IMR-90 (cell line): ENCODE measurements around the gene C1QTNF12. TPM values are rescaled to one million over a fixed set of nuclear protein-coding genes. Genes with fewer than 3 reads are reported as not detected.

Experiments
- ATAC-seq: fragments of 200-7000 bp; cut with Tn5 transposase; 2 replicates; pipeline ENCODE4 v1.9.1; 2020; ENCODE audit warnings: low read depth, mild to moderate bottlenecking, moderate library complexity
- BruUV-seq: library from RNA; stranded (reverse); fragments of 400-500 nt; replicated peaks from 2 replicates; lab custom pipeline; 2021; lab: Mats Ljungman, UMichigan
- CTCF ChIA-PET: fragments of 300-600 bp; formaldehyde crosslinking; extraction: SDS; loops from one replicate; lab custom pipeline; 2021; ENCODE audit warnings: antibody characterized with exemption; lab: Yijun Ruan, JAX
- POLR2A ChIA-PET: fragments of 300-600 bp; sonication (Branson Sonifier 250); formaldehyde crosslinking; loops from one replicate; lab custom pipeline; 2022; ENCODE audit warnings: antibody characterized with exemption; ENCODE audit not compliant: unreplicated experiment; lab: Charles Lee
- DNase-seq: peaks from one replicate; pipeline ENCODE4 v3.0.0; 2013
- H2AFZ ChIP-seq: replicated peaks from 2 replicates; pipeline ENCODE3; 2013; ENCODE audit warnings: low read length, mild to moderate bottlenecking; ENCODE audit not compliant: poor library complexity
- H2AK5ac ChIP-seq: 2 replicates; pipeline ENCODE4 v1.6.1; 2013; ENCODE audit warnings: low read depth, low read length, inconsistent platforms
- H2AK9ac ChIP-seq: replicated peaks from 2 replicates; pipeline ENCODE3; 2013; ENCODE audit warnings: mild to moderate bottlenecking, low read depth, low read length, moderate library complexity; ENCODE audit not compliant: poor library complexity
- H2BK120ac ChIP-seq: 2 replicates; pipeline ENCODE4 v1.6.1; 2013; ENCODE audit warnings: low read depth, low read length, inconsistent platforms
- H2BK15ac ChIP-seq: 3 replicates; pipeline ENCODE4 v1.6.1; 2013; ENCODE audit warnings: low read depth, low read length, inconsistent platforms
- H2BK20ac ChIP-seq: 2 replicates; pipeline ENCODE4 v1.6.1; 2013; ENCODE audit warnings: low read depth, mild to moderate bottlenecking, inconsistent platforms, low read length, moderate library complexity
- H2BK5ac ChIP-seq: 2 replicates; pipeline ENCODE4 v1.6.1; 2013; ENCODE audit warnings: mild to moderate bottlenecking, low read depth, low read length, inconsistent platforms; ENCODE audit not compliant: poor library complexity, severe bottlenecking
- H3K14ac ChIP-seq: replicated peaks from 2 replicates; pipeline ENCODE4 v1.6.1; 2013; ENCODE audit warnings: low read depth, low read length, inconsistent platforms
- H3K18ac ChIP-seq: 2 replicates; pipeline ENCODE4 v1.6.1; 2013; ENCODE audit warnings: low read depth, low read length, control low read depth
- H3K23ac ChIP-seq: 2 replicates; pipeline ENCODE4 v1.6.1; 2013; ENCODE audit warnings: low read depth, low read length, inconsistent platforms
- H3K27ac ChIP-seq: 2 replicates; pipeline ENCODE4 v1.5.1; 2013; ENCODE audit warnings: mild to moderate bottlenecking, control low read depth, low read length; ENCODE audit not compliant: insufficient read depth
- H3K27me3 ChIP-seq: 2 replicates; pipeline ENCODE4 v1.6.1; 2013; ENCODE audit warnings: low read length; ENCODE audit not compliant: control insufficient read depth, insufficient read depth
- H3K36me3 ChIP-seq: 2 replicates; pipeline ENCODE4 v1.6.1; 2013; ENCODE audit warnings: low read length, mixed read lengths; ENCODE audit not compliant: control insufficient read depth, insufficient read depth
- H3K4ac ChIP-seq: 2 replicates; pipeline ENCODE4 v1.6.1; 2013; ENCODE audit warnings: low read depth, low read length, inconsistent platforms
- H3K4me1 ChIP-seq: 2 replicates; pipeline ENCODE4 v1.6.1; 2013; ENCODE audit warnings: low read length, mixed read lengths; ENCODE audit not compliant: control insufficient read depth, insufficient read depth
- H3K4me2 ChIP-seq: 2 replicates; pipeline ENCODE4 v1.6.1; 2013; ENCODE audit warnings: low read depth, mild to moderate bottlenecking, control low read depth, low read length, moderate library complexity
- H3K4me3 ChIP-seq: 2 replicates; pipeline ENCODE4 v1.5.1; 2013; ENCODE audit warnings: low read depth, mild to moderate bottlenecking, control low read depth, low read length, moderate library complexity; ENCODE audit not compliant: insufficient read depth
- H3K56ac ChIP-seq: 2 replicates; pipeline ENCODE4 v1.6.1; 2013; ENCODE audit warnings: low read length, inconsistent platforms; ENCODE audit not compliant: insufficient read depth; ENCODE audit errors: extremely low read depth
- H3K79me1 ChIP-seq, 2 experiments: 2 replicates each; pipeline ENCODE4 v1.6.1; 2013; ENCODE audit warnings: low read length in 2 of 2, inconsistent platforms in 1 of 2, low read depth in 1 of 2
- H3K9ac ChIP-seq: 2 replicates; pipeline ENCODE4 v1.6.1; 2013; ENCODE audit warnings: low read depth, low read length, control low read depth
- H3K9me1 ChIP-seq: 2 replicates; pipeline ENCODE4 v1.6.1; 2013; ENCODE audit warnings: low read length, inconsistent platforms; ENCODE audit not compliant: insufficient read depth
- H3K9me3 ChIP-seq: 2 replicates; pipeline ENCODE4 v1.6.1; 2013; ENCODE audit warnings: low read length; ENCODE audit not compliant: control insufficient read depth, insufficient read depth
- H4K20me1 ChIP-seq: 2 replicates; pipeline ENCODE4 v1.6.1; 2013; ENCODE audit warnings: low read length, inconsistent platforms; ENCODE audit not compliant: insufficient read depth
- H4K5ac ChIP-seq: 2 replicates; pipeline ENCODE4 v1.6.1; 2013; ENCODE audit warnings: mild to moderate bottlenecking, low read depth, low read length, control low read depth
- H4K8ac ChIP-seq, 2 experiments: 2 replicates each; pipeline ENCODE4 v1.6.1; 2013; ENCODE audit warnings: low read depth in 2 of 2, low read length in 2 of 2, control low read depth in 1 of 2, inconsistent platforms in 1 of 2
- H4K91ac ChIP-seq: 2 replicates; pipeline ENCODE4 v1.6.1; 2013; ENCODE audit warnings: low read depth, low read length, inconsistent platforms; ENCODE audit not compliant: insufficient read depth
- CHD1 ChIP-seq: IDR thresholded peaks from 2 replicates; pipeline ENCODE4 v1.6.1; 2012; ENCODE audit warnings: low read depth, low read length, improper control_type of control experiment
- ELK1 ChIP-seq: fragments of 150-350 bp; IDR thresholded peaks from 2 replicates; pipeline ENCODE4 v1.6.1; 2016; ENCODE audit warnings: low read depth, mild to moderate bottlenecking, low read length, moderate library complexity, borderline replicate concordance
- MAFK ChIP-seq: IDR thresholded peaks from 2 replicates; pipeline ENCODE4 v1.6.1; 2012; ENCODE audit warnings: low read depth, low read length, improper control_type of control experiment
- USF2 ChIP-seq: fragments of 150-350 bp; IDR thresholded peaks from 2 replicates; pipeline ENCODE4 v1.6.1; 2017; ENCODE audit warnings: mild to moderate bottlenecking, antibody characterized with exemption, low read length, low read depth
- WGBS, 2 experiments: methylation state at CpG; one replicate each; pipeline versions ENCODE4 v1.1.5 to v1.1.7; 2013; ENCODE audit warnings: missing lambda C conversion rate in 2 of 2; ENCODE audit not compliant: insufficient read length in 1 of 2; ENCODE audit errors: extremely low coverage in 2 of 2; 5-methylcytosine and 5-hydroxymethylcytosine counted together
- dilution Hi-C: fragments of 300-500 bp; cut with HindIII; formaldehyde crosslinking; loops from one replicate; pipeline ENCODE4 v1.14.3; 2018; ENCODE audit warnings: low sequenced_read_pairs; ENCODE audit not compliant: unreplicated experiment
- in situ Hi-C: fragments of 300-500 bp; cut with MboI; formaldehyde crosslinking; loops from 3 replicates; pipeline ENCODE4 v1.14.3; 2019; ENCODE audit warnings: low sequenced_read_pairs, inconsistent platforms, mixed read lengths
- intact Hi-C: fragments of 100-400 bp; cut with micrococcal nuclease; formaldehyde crosslinking; loops from 2 replicates; pipeline ENCODE4 v1.10.0; 2022
- polyA plus RNA-seq, 3 experiments: library from polyadenylated mRNA; depleted of rRNA; stranded (reverse); fragments of >200 nt; gene quantifications; 2 replicates each; pipeline ENCODE4 v1.2.3, GENCODE V29; 2012; ENCODE audit warnings: low replicate concordance in 1 of 3
- total RNA-seq: library from RNA; depleted of rRNA; stranded (reverse); fragments of >200 nt; gene quantifications from 2 replicates; pipeline ENCODE4 v1.2.3, GENCODE V29; 2012

C1QTNF12 gene
- total and polyA plus RNA-seq, 2 of the 4 experiments (the other 2 are of a cell fraction) = 0.36 to 1.1 TPM

- dilution Hi-C loops = no loop called here
- H3K9me1 ChIP-seq = peaks cover 10% of the 10 kb centered on the region
- no peak overlapping the region for H3K27ac ChIP-seq
- no peak overlapping the region for H2AK9ac ChIP-seq
- H4K20me1 ChIP-seq = peaks cover 10% of the 10 kb centered on the region
- H2BK120ac ChIP-seq = no peak overlapping the region
- in situ Hi-C loops = no loop called here
- no peak overlapping the region for H4K5ac ChIP-seq
- CTCF ChIA-PET = no interaction called here
- H3K14ac ChIP-seq = no peak overlapping the region
- H3K36me3 ChIP-seq = peaks cover 69% of the 10 kb centered on the region
- no peak overlapping the region for H4K91ac ChIP-seq
- peaks cover 15% of the 10 kb centered on the region for H3K4me1 ChIP-seq
- DNase-seq (no peak), ATAC-seq (no peak)
- H2BK5ac ChIP-seq = peak overlapping the region; percentile 50
- H3K27me3 ChIP-seq = no peaks in the 10 kb centered on the region
- no peak overlapping the region for H3K4me2 ChIP-seq
- H3K9ac ChIP-seq = no peak overlapping the region
- H2AK5ac ChIP-seq = no peak overlapping the region
- peaks cover 12 to 49% of the 10 kb centered on the region in 2 experiments for H3K79me1 ChIP-seq
- H2AFZ ChIP-seq = no peak overlapping the region
- intact Hi-C loops = no loop called here
- H3K4me3 ChIP-seq = no peak overlapping the region
- TSS peak; percentile 49 for BruUV-seq
- POLR2A ChIA-PET = no interaction called here
- no peak overlapping the region for H3K23ac ChIP-seq
- no peak overlapping the region for H2BK20ac ChIP-seq
- H3K56ac ChIP-seq = no peak overlapping the region
- WGBS, 2 experiments = 98% methylated on average over 10 of the region's 26 CpGs; no CpG with 5 or more reads in 1 of the 2 experiments
- no peaks in the 10 kb centered on the region for H3K9me3 ChIP-seq
- no peak overlapping the region for H4K8ac ChIP-seq
- no peak overlapping the region for H3K18ac ChIP-seq
- H3K4ac ChIP-seq = no peak overlapping the region
- TF ChIP-seq CHD1 = no peak
- TF ChIP-seq MAFK = no peak
- TF ChIP-seq ELK1 = no peak
- no peak for TF ChIP-seq USF2
- H2BK15ac ChIP-seq = no peak overlapping the region
Observed at GRCh38 chr1:1255078-1255477, 8.6 kb upstream of the C1QTNF12 start.
